Left ventricle myocardium inferior (tissue), 1 donor: ENCODE data around the gene ASAP3. TPM values are rescaled to one million over a fixed set of nuclear protein-coding genes. Genes with fewer than 3 reads are reported as not detected.

Experiments used
- DNase-seq: peaks from one replicate; pipeline ENCODE4 v3.0.0-alpha.2; 2020
- H3K27ac ChIP-seq: fragments of 200-600 bp; replicated peaks from 2 replicates; pipeline ENCODE4 v1.8.0; 2021
- H3K27me3 ChIP-seq: fragments of 200-600 bp; 2 replicates; pipeline ENCODE4 v1.8.0; 2021; ENCODE audit warnings: low read depth
- H3K36me3 ChIP-seq: fragments of 200-600 bp; 2 replicates; pipeline ENCODE4 v1.8.0; 2021
- H3K4me1 ChIP-seq: fragments of 200-600 bp; 2 replicates; pipeline ENCODE4 v1.8.0; 2021
- H3K4me3 ChIP-seq: fragments of 200-600 bp; 2 replicates; pipeline ENCODE4 v1.8.0; 2021; ENCODE audit warnings: mild to moderate bottlenecking, moderate library complexity
- H3K9me3 ChIP-seq: fragments of 200-600 bp; replicated peaks from 2 replicates; pipeline ENCODE4 v1.8.0; 2021
- CTCF ChIP-seq: fragments of 200-600 bp; IDR thresholded peaks from 2 replicates; pipeline ENCODE4 v1.8.0; 2021; ENCODE audit warnings: antibody characterized with exemption, mild to moderate bottlenecking, borderline replicate concordance
- intact Hi-C: fragments of 100-400 bp; cut with micrococcal nuclease; formaldehyde crosslinking; loops from one replicate; pipeline ENCODE4 v1.11.0; 2022
- total RNA-seq: library from RNA; stranded (reverse); fragmentation: NEBNext Ultra II Directional; extraction: Animal tissue kit (Norgen Biotek cat#: 25700); gene quantifications from one replicate; pipeline ENCODE4 v1.2.1, GENCODE V29; 2021
- donor health status: DM: no; HTN: yes; CAD: no; lungs with severe emphysema.

ASAP3 gene
- total RNA-seq, 1 donor from 2014 or later: 44.4 TPM

GRCh38 chr1:23453455-23454000, 30.5 kb downstream of the ASAP3 start:
- Histone ChIP-seq H3K27ac (no peak overlapping the region), H3K4me3 (no peak overlapping the region), H3K27me3 (no peaks in the 10 kb centered on the region), H3K36me3 (peaks cover 38% of the 10 kb centered on the region), H3K9me3 (no peaks in the 10 kb centered on the region), H3K4me1 (peaks cover 34% of the 10 kb centered on the region)
- DNase-seq: no peak
- intact Hi-C loops: no loop called here
- no peak for TF ChIP-seq CTCF

GRCh38 chr1:23452011-23452411, 32.0 kb downstream of the ASAP3 start:
- peaks cover 28% of the 10 kb centered on the region for H3K4me1 ChIP-seq
- H3K36me3 ChIP-seq: peaks cover 51% of the 10 kb centered on the region
- no peak for TF ChIP-seq CTCF
- no peak overlapping the region for H3K4me3 ChIP-seq
- no peak for DNase-seq
- H3K27ac ChIP-seq: peak overlapping the region; percentile 34
- H3K27me3 ChIP-seq: no peaks in the 10 kb centered on the region
- intact Hi-C loops: no loop called here
- H3K9me3 ChIP-seq: no peaks in the 10 kb centered on the region

DNA sequence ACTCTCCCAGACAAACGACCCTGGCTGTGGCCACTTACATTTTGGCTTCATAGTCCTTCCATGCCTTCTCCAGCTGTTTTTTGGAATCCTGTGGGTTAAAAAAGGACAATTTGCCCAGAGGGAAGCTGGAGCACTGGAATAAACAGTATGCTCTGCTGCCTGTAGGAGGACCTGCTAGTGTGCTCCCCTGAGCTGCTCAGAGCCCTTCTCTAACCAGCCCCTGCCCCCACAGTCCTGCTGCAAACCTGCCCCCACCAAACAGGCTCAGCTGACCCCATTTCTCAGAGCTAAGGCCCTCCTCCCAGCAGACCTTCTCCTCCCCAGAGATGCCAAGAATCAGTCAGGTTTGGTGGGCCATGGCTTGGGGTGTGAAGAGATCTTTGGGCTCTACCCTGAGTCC, 32.5 kb downstream of the ASAP3 start:
- DNase-seq: no peak
- Histone ChIP-seq H3K27ac (no peak overlapping the region), H3K4me1 (peaks cover 28% of the 10 kb centered on the region), H3K4me3 (no peak overlapping the region), H3K27me3 (no peaks in the 10 kb centered on the region), H3K9me3 (no peaks in the 10 kb centered on the region), H3K36me3 (peaks cover 52% of the 10 kb centered on the region)
- intact Hi-C loops: no loop called here
- no peak for TF ChIP-seq CTCF

- Histone ChIP-seq H3K27me3 (no peaks in the 10 kb centered on the region), H3K9me3 (no peaks in the 10 kb centered on the region), H3K27ac (no peak overlapping the region), H3K4me1 (peaks cover 28% of the 10 kb centered on the region), H3K4me3 (no peak overlapping the region), H3K36me3 (peaks cover 52% of the 10 kb centered on the region)
- no peak for DNase-seq
- intact Hi-C loops: no loop called here
- TF ChIP-seq CTCF: no peak
Observed at GRCh38 chr1:23450894-23451293, 33.1 kb downstream of the ASAP3 start.

GRCh38 chr1:23449958-23450357, 34.0 kb downstream of the ASAP3 start:
- Histone ChIP-seq H3K9me3 (no peaks in the 10 kb centered on the region), H3K4me3 (no peak overlapping the region), H3K27me3 (no peaks in the 10 kb centered on the region), H3K4me1 (peaks cover 28% of the 10 kb centered on the region), H3K27ac (peak overlapping the region; percentile 23), H3K36me3 (peaks cover 47% of the 10 kb centered on the region)
- TF ChIP-seq CTCF: no peak
- peak; percentile 70 for DNase-seq
- intact Hi-C loops: no loop called here

DNA sequence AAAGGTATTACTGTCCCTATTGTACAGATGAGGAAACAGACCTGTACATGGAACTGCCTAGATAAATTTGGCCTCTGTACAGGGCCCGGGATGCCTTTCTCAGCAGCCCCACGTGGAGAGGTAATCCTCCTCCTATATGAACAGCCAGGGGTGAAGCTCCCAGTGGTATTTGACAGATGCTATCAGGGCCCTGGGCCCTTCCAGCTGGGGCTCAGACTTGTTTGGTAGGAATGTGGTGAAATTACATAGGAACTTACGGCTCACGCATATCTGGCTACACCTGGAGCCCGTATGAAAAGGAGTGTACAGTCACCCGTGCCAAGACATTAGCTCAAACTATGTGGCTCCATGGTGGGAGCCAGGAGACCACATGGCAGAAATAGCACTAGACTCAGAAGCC, 34.7 kb downstream of the ASAP3 start:
- Histone ChIP-seq H3K36me3 (peaks cover 41% of the 10 kb centered on the region), H3K4me1 (peaks cover 30% of the 10 kb centered on the region), H3K4me3 (no peak overlapping the region), H3K27ac (peak overlapping the region; percentile 23), H3K9me3 (no peaks in the 10 kb centered on the region), H3K27me3 (no peaks in the 10 kb centered on the region)
- intact Hi-C loops: no loop called here
- no peak for TF ChIP-seq CTCF
- no peak for DNase-seq
